Jurkat, Clone E6-1 (cell line): ENCODE results near the gene PALS2.

Experiments used
- DNase-seq: peaks from one replicate; pipeline ENCODE4 v3.0.0-alpha.2; 2011; ENCODE audit warnings: low read depth, low spot score
- H3K4me3 ChIP-seq: 2 replicates; pipeline ENCODE4 v1.5.1; 2011; ENCODE audit warnings: mild to moderate bottlenecking, low read length, control low read depth, moderate library complexity

PALS2 gene

GRCh38 chr7:24580283-24580946, 7.2 kb downstream of the PALS2 start:
- DNase-seq, result no peak
- no peak overlapping the region for H3K4me3 ChIP-seq

DNA sequence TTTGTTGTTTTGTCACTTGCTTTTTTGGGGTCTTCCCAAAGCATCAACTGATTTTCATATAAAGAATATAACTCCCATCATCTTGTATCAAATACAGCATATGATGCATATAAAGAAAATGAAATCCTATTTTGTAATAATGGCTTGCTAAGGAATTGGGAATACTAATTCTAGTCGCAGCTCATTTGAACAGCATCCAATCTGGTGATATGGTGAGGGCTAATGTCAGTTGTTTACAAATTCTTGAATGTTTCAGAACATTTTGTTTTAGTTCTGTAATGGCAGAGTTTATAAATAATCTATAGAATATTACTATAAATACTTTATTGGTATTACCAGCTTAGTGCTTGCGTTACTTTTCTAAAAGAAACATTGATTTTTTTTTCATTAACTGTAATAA, 8.9 kb downstream of the PALS2 start:
- no peak overlapping the region for H3K4me3 ChIP-seq
- DNase-seq, result no peak

DNA sequence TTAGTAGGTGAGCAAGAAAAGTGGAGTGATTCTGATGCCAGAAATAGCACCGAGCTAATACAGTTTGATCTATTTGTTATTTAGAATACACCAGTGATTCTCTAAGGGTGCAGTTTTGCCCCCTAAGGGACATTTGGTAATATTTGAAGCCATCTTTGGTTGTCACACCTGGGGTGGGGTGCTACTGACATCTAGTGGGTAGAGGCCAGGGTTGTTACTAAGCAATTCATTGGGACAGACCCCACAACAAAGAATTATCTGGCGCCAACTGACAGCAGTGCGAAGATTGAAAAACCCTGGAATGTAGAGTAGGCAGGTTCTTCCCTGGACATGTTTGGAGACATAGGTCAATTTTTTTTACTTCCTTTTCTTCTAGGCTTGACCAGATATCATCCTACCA, 14.6 kb downstream of the PALS2 start:
- DNase-seq, result peak; percentile 60
- H3K4me3 ChIP-seq, result no peak overlapping the region

DNA sequence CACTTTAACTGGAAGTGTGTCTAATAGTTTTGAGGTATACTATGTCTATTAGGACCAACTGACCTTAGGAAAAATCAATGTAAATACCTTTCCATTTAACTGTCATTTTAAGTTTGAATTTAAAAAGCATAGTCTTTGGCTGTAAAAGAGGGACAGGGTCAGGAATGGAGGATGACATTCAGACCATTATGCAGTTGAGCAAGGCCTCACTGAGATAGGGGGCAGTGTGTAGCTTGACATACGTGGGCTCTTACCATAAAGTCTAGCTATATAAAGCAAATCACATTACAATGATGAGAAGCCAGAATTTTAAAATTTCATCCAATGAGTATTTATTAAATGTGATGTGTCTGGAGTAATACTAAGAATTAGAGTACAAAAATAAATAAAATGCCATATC, 17.9 kb downstream of the PALS2 start:
- DNase-seq, result no peak
- no peak overlapping the region for H3K4me3 ChIP-seq

DNA sequence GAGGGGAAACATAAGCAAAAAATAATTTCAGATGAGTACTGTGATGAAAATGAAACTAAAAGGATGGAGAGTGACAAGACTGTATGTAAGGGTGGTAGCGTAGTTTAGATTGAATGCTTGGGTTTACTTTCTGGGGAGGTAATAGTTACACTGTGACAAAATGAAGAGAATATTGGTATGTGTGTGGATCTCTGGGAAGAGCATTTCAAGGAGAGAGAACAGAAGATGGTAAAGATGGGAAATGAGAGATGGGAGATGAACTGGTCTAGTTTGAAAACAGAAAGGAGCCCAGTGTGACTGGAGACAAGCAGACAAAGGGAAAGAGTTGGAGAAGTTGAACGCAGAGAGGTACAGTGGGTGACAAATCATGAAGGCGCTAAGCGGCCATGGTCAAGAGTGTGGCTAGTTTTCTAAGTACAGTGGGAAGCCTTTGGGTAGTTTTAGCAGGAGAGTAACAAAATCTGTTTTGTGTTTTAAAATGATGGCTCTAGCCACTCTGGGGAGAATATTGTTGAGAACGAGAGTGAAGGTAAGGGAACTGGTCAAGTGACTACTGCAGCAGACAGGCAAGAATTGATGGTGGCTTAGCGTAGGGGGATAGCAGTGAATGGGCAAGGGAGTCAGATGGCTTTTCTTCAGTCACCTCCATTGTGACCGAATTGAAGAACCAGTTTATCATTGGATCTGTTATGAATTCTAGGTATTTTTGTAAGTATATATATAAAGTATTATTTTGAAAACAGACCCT, 22.6 kb downstream of the PALS2 start:
- no peak overlapping the region for H3K4me3 ChIP-seq
- DNase-seq, result no peak

GRCh38 chr7:24597014-24597413, 23.8 kb downstream of the PALS2 start:
- no peak overlapping the region for H3K4me3 ChIP-seq
- no peak for DNase-seq

GRCh38 chr7:24601600-24601999, 28.3 kb downstream of the PALS2 start:
- no peak overlapping the region for H3K4me3 ChIP-seq

DNA sequence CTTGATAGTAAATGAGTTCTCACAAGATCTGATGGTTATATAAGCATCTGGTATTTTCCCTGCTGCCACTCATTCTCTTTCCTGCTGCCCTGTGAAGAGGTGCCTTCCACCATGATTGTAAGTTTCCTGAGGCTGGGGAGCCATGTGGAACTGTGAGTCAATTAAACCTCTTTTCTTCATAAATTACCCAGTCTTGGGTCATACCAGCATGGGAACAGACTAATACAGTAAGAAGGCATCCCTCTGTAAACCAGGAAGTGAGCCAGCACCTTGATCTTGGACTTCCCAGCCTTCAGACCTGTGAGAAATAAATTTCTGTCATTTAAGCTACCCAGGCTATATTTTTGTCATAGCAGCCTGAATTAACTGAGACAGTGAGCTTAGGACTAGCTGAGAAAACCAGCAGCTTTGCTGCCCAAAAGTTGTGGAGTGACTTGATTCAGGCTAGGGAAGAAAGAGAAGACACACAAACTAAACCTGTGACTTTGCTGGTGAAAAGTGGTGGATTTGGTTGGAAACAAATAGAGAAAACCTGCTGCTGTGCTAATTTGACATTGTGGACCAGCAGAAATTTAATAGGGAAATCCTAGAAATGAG, 29.7 kb downstream of the PALS2 start:
- no peak for DNase-seq
- H3K4me3 ChIP-seq, result no peak overlapping the region

More at GRCh38 chr7:24601600-24601999, 28.3 kb downstream of the PALS2 start:
- DNase-seq, result no peak

DNA sequence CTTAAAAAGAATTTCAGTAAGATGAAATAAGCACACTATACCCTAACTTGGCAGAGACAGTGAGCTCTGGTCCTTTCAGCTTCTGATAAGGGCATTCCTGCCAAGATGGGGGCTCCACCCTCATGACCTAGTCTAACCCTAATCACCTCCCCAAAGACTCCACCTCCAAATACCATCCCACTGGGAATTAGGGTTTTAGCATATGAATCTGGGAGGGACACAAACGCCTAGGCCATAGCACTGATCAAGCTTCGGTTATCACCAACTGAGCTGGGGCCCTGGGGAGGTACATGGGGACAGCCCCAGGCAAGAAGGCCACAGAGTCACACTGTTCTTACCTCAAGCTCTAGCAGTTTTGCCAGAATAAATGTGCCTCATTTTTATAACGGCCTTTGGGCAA, 31.4 kb downstream of the PALS2 start:
- no peak overlapping the region for H3K4me3 ChIP-seq
- no peak for DNase-seq

DNA sequence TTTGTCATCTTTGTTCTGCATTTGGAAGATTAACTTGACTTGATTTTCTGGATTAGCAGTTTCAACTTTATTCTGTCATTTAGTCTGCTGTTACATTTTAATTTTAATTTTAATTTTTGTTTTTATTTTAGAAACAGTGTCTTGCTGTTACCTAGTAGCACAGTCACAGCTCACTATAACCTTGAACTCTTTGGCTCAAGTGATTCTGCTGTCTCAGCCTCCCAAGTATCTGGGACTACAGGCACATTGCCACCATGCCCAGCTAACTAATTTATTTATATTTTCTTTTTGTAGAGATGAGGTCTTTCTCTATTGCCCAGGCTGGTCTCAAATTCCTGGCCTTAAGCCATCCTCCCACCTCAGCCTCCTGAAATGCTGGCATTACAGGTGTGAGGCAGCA, 35.3 kb downstream of the PALS2 start:
- no peak overlapping the region for H3K4me3 ChIP-seq
- no peak for DNase-seq

GRCh38 chr7:24609059-24609458, 35.8 kb downstream of the PALS2 start:
- DNase-seq, result no peak
- H3K4me3 ChIP-seq, result no peak overlapping the region

- H3K4me3 ChIP-seq, result no peak overlapping the region
- no peak for DNase-seq
These were observed 36.3 kb downstream of the PALS2 start for GRCh38 chr7:24609570-24609969.

- H3K4me3 ChIP-seq, result no peak overlapping the region
- no peak for DNase-seq
These were observed 37.9 kb downstream of the PALS2 start for GRCh38 chr7:24611130-24611529.

DNA sequence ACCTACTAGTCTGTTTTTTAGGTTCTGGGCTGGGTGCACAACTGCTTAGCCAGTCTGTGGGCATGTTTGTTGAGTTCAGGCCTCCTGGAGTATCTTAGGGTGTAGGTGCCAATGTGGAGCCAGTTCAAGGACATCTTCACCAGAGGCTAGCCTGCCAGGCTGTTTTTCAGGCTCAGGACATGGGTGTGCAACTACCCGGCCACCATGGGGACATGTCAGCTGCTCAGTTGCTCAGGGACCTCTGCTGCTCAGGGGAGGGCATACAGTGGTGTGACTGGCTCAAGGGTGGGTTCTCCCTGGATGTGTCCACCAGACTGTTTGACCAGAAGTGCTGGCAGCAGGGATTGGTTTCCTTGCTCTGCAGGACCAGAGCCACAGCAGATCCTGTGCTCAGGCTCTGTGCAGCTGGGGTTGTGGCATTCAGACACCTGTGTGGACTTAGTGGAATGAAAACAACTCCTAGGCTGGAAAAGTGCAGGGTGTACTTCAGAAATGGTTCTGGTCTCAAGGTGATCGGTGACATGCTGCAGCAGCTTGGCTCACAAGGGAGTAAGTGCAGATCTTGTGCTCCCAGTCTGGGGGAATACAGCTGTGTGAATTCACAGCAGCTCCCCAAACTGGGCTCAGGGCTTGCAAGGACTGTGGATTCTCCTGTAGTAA, 44.8 kb downstream of the PALS2 start:
- DNase-seq, result no peak
- no peak overlapping the region for H3K4me3 ChIP-seq

GRCh38 chr7:24619978-24620377, 46.7 kb downstream of the PALS2 start:
- DNase-seq, result no peak
- no peak overlapping the region for H3K4me3 ChIP-seq

- no peak for DNase-seq
These were observed 49.5 kb downstream of the PALS2 start for GRCh38 chr7:24622646-24623182.

More at GRCh38 chr7:24622646-24623182, 49.5 kb downstream of the PALS2 start:
- no peak overlapping the region for H3K4me3 ChIP-seq
